SK-N-SH treated with all-trans-retinoic acid at 6 μM for 48 hours (cell line): ENCODE measurements around the gene GSG1L.

Experiments used
- ATAC-seq: fragments of 200-7000 bp; cut with Tn5 transposase; 3 replicates; pipeline ENCODE4 v1.9.1; 2020; ENCODE audit warnings: mild to moderate bottlenecking, moderate library complexity
- ARNTL ChIP-seq: fragments of 450-650 bp; formaldehyde crosslinking; IDR thresholded peaks from 2 replicates; pipeline ENCODE4 v1.5.0; 2020; ENCODE audit warnings: low read depth, mild to moderate bottlenecking, moderate library complexity, borderline replicate concordance
- CSDC2 ChIP-seq: fragments of 250-450 bp; sonication (Bioruptor Pico); IDR thresholded peaks from 2 replicates; pipeline ENCODE4 v1.5.0; 2020; ENCODE audit warnings: mild to moderate bottlenecking, moderate library complexity
- ESRRG ChIP-seq: fragments of 250-450 bp; sonication (Bioruptor Pico); IDR thresholded peaks from 2 replicates; pipeline ENCODE4 v1.6.1; 2021; ENCODE audit warnings: mild to moderate bottlenecking
- GLIS3 ChIP-seq: fragments of 250-450 bp; sonication (Bioruptor Pico); IDR thresholded peaks from 2 replicates; pipeline ENCODE4 v1.5.0; 2020; ENCODE audit warnings: mild to moderate bottlenecking, moderate library complexity
- ISL1 ChIP-seq: fragments of 250-450 bp; sonication (Bioruptor Pico); IDR thresholded peaks from 2 replicates; pipeline ENCODE4 v2.1.2; 2022; ENCODE audit warnings: mild to moderate bottlenecking, moderate library complexity
- PPARA ChIP-seq: fragments of 250-450 bp; sonication (Bioruptor Pico); IDR thresholded peaks from 2 replicates; pipeline ENCODE4 v1.5.0; 2020; ENCODE audit warnings: mild to moderate bottlenecking, borderline replicate concordance
- RARB ChIP-seq: fragments of 250-450 bp; sonication (Bioruptor Pico); IDR thresholded peaks from 2 replicates; pipeline ENCODE4 v1.8.0; 2021; ENCODE audit warnings: mild to moderate bottlenecking, moderate library complexity
- SNAI2 ChIP-seq: fragments of 250-450 bp; sonication (Bioruptor Pico); IDR thresholded peaks from 2 replicates; pipeline ENCODE4 v1.5.0; 2020; ENCODE audit warnings: mild to moderate bottlenecking, moderate library complexity
- TCF4 ChIP-seq: fragments of 250-450 bp; sonication (Bioruptor Pico); IDR thresholded peaks from 2 replicates; pipeline ENCODE4 v1.8.0; 2021; ENCODE audit warnings: mild to moderate bottlenecking, moderate library complexity, borderline replicate concordance
- TOX ChIP-seq: fragments of 250-450 bp; sonication (Bioruptor Pico); IDR thresholded peaks from 2 replicates; pipeline ENCODE4 v1.8.0; 2021; ENCODE audit warnings: mild to moderate bottlenecking, moderate library complexity, borderline replicate concordance
- ZC3H10 ChIP-seq: fragments of 250-450 bp; sonication (Bioruptor Pico); IDR thresholded peaks from 2 replicates; pipeline ENCODE4 v1.5.1; 2021; ENCODE audit warnings: mild to moderate bottlenecking, moderate library complexity
- ZFP3 ChIP-seq: fragments of 250-450 bp; sonication (Bioruptor Pico); IDR thresholded peaks from 2 replicates; pipeline ENCODE4 v1.5.0; 2020; ENCODE audit warnings: mild to moderate bottlenecking, moderate library complexity
- ZFP30 ChIP-seq: fragments of 450-650 bp; formaldehyde crosslinking; IDR thresholded peaks from 2 replicates; pipeline ENCODE4 v1.5.0; 2022; ENCODE audit warnings: mild to moderate bottlenecking, moderate library complexity
- ZNF565 ChIP-seq: fragments of 450-650 bp; formaldehyde crosslinking; conservative IDR thresholded peaks from 2 replicates; pipeline ENCODE4 v1.5.0; 2020; ENCODE audit warnings: low read depth, mild to moderate bottlenecking, moderate library complexity
- ZNF70 ChIP-seq: fragments of 450-650 bp; formaldehyde crosslinking; IDR thresholded peaks from 2 replicates; pipeline ENCODE4 v1.5.0; 2020; ENCODE audit warnings: mild to moderate bottlenecking, moderate library complexity
- ZNF8 ChIP-seq: fragments of 450-650 bp; formaldehyde crosslinking; IDR thresholded peaks from 2 replicates; pipeline ENCODE4 v1.5.0; 2020; ENCODE audit warnings: mild to moderate bottlenecking, moderate library complexity
- TF ChIP-seq, protein P1 (sequence below): fragments of 250-450 bp; sonication (Bioruptor Pico); IDR thresholded peaks from 2 replicates; pipeline ENCODE4 v1.5.0; 2020; ENCODE audit warnings: mild to moderate bottlenecking, moderate library complexity
- TF ChIP-seq, protein P2 (sequence below): fragments of 250-450 bp; sonication (Bioruptor Pico); IDR thresholded peaks from 2 replicates; pipeline ENCODE4 v1.8.0; 2021; ENCODE audit warnings: low read depth, mild to moderate bottlenecking, moderate library complexity, borderline replicate concordance
- TF ChIP-seq, protein P3 (sequence below): fragments of 250-450 bp; sonication (Bioruptor Pico); IDR thresholded peaks from 2 replicates; pipeline ENCODE4 v1.8.0; 2020; ENCODE audit warnings: mild to moderate bottlenecking, moderate library complexity, borderline replicate concordance
- TF ChIP-seq, protein P4 (sequence below): fragments of 250-450 bp; sonication (Bioruptor Pico); IDR thresholded peaks from 2 replicates; pipeline ENCODE4 v1.5.1; 2020; ENCODE audit warnings: low read depth, mild to moderate bottlenecking, moderate library complexity

Gene GSG1L

DNA sequence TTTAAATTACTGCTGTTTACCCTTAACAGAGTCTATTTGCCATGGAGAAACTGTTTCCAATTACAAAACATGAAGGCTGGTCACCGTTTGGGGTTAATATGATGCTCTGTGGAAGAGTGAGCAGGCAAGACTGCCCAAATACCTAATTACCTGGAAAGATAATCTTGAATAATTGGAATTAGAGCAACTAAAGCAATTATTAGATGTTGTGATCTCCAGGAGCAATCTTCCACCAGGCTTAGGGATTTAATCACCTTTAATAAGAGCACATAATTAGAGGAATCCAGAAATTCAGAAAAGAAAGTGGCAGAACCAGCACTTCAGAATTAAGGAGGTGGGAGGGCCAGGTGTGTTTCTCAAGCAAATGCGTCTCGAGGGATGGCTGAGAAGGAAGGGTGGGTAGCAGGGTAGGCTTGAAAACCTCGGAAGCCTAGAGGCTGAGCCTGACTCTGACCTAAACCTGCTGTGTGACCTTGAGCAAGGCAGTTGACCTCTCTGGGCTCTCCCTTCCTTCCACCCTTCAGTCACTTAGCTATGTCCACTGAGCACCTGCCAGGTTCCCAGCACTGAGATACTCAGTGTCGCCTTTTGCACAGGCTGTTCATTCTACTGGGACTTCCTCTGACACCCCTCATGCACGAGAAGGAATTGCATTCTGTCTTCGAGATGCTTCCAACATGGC, 113.2 kb downstream of the GSG1L start:
- ATAC-seq, result no peak
- TF ChIP-seq ZFP30 (CRISPR knock-in tag), result no peak
- TF ChIP-seq ARNTL (CRISPR knock-in tag), result no peak
- no peak for TF ChIP-seq ZNF8 (CRISPR knock-in tag)
- TF ChIP-seq TCF4 (CRISPR knock-in tag), result no peak
- no peak for TF ChIP-seq ESRRG (CRISPR knock-in tag)
- no peak for TF ChIP-seq ZNF70 (CRISPR knock-in tag)
- no peak for TF ChIP-seq RARB (CRISPR knock-in tag)
- TF ChIP-seq, protein P1, sequence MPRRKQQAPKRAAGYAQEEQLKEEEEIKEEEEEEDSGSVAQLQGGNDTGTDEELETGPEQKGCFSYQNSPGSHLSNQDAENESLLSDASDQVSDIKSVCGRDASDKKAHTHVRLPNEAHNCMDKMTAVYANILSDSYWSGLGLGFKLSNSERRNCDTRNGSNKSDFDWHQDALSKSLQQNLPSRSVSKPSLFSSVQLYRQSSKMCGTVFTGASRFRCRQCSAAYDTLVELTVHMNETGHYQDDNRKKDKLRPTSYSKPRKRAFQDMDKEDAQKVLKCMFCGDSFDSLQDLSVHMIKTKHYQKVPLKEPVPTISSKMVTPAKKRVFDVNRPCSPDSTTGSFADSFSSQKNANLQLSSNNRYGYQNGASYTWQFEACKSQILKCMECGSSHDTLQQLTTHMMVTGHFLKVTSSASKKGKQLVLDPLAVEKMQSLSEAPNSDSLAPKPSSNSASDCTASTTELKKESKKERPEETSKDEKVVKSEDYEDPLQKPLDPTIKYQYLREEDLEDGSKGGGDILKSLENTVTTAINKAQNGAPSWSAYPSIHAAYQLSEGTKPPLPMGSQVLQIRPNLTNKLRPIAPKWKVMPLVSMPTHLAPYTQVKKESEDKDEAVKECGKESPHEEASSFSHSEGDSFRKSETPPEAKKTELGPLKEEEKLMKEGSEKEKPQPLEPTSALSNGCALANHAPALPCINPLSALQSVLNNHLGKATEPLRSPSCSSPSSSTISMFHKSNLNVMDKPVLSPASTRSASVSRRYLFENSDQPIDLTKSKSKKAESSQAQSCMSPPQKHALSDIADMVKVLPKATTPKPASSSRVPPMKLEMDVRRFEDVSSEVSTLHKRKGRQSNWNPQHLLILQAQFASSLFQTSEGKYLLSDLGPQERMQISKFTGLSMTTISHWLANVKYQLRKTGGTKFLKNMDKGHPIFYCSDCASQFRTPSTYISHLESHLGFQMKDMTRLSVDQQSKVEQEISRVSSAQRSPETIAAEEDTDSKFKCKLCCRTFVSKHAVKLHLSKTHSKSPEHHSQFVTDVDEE (CRISPR knock-in tag), result no peak
- TF ChIP-seq, protein P2, sequence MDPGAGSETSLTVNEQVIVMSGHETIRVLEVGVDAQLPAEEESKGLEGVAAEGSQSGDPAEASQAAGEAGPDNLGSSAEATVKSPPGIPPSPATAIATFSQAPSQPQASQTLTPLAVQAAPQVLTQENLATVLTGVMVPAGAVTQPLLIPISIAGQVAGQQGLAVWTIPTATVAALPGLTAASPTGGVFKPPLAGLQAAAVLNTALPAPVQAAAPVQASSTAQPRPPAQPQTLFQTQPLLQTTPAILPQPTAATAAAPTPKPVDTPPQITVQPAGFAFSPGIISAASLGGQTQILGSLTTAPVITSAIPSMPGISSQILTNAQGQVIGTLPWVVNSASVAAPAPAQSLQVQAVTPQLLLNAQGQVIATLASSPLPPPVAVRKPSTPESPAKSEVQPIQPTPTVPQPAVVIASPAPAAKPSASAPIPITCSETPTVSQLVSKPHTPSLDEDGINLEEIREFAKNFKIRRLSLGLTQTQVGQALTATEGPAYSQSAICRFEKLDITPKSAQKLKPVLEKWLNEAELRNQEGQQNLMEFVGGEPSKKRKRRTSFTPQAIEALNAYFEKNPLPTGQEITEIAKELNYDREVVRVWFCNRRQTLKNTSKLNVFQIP, result no peak
- no peak for TF ChIP-seq GLIS3 (CRISPR knock-in tag)
- no peak for TF ChIP-seq ISL1 (CRISPR knock-in tag)
- TF ChIP-seq, protein P3, sequence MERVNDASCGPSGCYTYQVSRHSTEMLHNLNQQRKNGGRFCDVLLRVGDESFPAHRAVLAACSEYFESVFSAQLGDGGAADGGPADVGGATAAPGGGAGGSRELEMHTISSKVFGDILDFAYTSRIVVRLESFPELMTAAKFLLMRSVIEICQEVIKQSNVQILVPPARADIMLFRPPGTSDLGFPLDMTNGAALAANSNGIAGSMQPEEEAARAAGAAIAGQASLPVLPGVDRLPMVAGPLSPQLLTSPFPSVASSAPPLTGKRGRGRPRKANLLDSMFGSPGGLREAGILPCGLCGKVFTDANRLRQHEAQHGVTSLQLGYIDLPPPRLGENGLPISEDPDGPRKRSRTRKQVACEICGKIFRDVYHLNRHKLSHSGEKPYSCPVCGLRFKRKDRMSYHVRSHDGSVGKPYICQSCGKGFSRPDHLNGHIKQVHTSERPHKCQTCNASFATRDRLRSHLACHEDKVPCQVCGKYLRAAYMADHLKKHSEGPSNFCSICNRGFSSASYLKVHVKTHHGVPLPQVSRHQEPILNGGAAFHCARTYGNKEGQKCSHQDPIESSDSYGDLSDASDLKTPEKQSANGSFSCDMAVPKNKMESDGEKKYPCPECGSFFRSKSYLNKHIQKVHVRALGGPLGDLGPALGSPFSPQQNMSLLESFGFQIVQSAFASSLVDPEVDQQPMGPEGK (CRISPR knock-in tag), result no peak
- TF ChIP-seq CSDC2 (CRISPR knock-in tag), result no peak
- TF ChIP-seq, protein P4, sequence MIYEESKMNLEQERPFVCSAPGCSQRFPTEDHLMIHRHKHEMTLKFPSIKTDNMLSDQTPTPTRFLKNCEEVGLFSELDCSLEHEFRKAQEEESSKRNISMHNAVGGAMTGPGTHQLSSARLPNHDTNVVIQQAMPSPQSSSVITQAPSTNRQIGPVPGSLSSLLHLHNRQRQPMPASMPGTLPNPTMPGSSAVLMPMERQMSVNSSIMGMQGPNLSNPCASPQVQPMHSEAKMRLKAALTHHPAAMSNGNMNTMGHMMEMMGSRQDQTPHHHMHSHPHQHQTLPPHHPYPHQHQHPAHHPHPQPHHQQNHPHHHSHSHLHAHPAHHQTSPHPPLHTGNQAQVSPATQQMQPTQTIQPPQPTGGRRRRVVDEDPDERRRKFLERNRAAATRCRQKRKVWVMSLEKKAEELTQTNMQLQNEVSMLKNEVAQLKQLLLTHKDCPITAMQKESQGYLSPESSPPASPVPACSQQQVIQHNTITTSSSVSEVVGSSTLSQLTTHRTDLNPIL (CRISPR knock-in tag), result no peak

DNA sequence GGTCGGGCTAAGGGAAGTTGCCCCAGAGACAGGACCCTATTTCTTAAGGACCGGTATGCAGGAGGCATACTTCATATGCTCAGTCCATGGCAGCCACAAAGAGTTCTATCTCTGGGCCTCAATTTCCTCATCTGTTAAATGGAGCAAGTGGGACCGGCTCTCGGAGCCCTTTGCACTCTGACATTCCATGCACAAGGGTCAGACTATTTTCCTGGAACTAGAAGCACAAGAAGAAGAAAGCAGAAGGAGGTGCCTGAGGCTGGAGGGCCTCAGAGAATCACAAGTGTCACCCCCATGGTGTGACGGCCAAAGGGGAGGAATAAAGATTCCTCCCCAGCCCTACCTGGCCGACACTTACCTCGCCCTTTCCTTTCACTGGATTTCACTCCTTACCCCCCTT, 115.8 kb downstream of the GSG1L start:
- no peak for ATAC-seq
- TF ChIP-seq TOX (no peak), ZNF8 (CRISPR knock-in tag) (no peak), ZFP3 (CRISPR knock-in tag) (no peak), ESRRG (CRISPR knock-in tag) (no peak), PPARA (CRISPR knock-in tag) (no peak), ZFP30 (CRISPR knock-in tag) (no peak), ZC3H10 (CRISPR knock-in tag) (no peak), SNAI2 (no peak), ZNF565 (CRISPR knock-in tag) (no peak), RARB (CRISPR knock-in tag) (no peak)
- TF ChIP-seq, protein P1 (CRISPR knock-in tag), result no peak
- TF ChIP-seq, protein P4 (CRISPR knock-in tag), result no peak
- TF ChIP-seq, protein P3 (CRISPR knock-in tag), result no peak
